Immature natural killer cell (primary cell): Measurements from ENCODE around the gene OSBPL3. TPM values are rescaled to one million over a fixed set of nuclear protein-coding genes. Genes with fewer than 3 reads are reported as not detected.

ENCODE experiments used
- DNase-seq, 3 donors: peaks; one replicate each; pipeline ENCODE4 v3.0.0; 2022; ENCODE audit warnings: mixed read lengths in 1 of 3
- H3K27ac Mint-ChIP-seq, 6 donors: one replicate each; pipeline ENCODE4 v1.8.0; 2020; ENCODE audit warnings: mixed read lengths in 6 of 6, mild to moderate bottlenecking in 5 of 6, inconsistent platforms in 4 of 6, moderate library complexity in 3 of 6
- H3K27me3 Mint-ChIP-seq, 3 donors: one replicate each; pipeline ENCODE4 v1.8.0; 2020 to 2021; ENCODE audit warnings: low read depth in 3 of 3, mild to moderate bottlenecking in 3 of 3, mixed read lengths in 3 of 3, moderate library complexity in 3 of 3, inconsistent platforms in 1 of 3
- H3K36me3 Mint-ChIP-seq, 3 donors: one replicate each; pipeline ENCODE4 v1.8.0; 2020; ENCODE audit warnings: mixed read lengths in 3 of 3, inconsistent platforms in 2 of 3, mild to moderate bottlenecking in 2 of 3
- H3K4me1 Mint-ChIP-seq, 2 donors: one replicate each; pipeline ENCODE4 v1.8.0; 2020; ENCODE audit warnings: inconsistent platforms in 2 of 2, mild to moderate bottlenecking in 2 of 2, mixed read lengths in 2 of 2, moderate library complexity in 1 of 2
- H3K4me3 Mint-ChIP-seq, 5 donors: one replicate each; pipeline ENCODE4 v1.8.0; 2020; ENCODE audit warnings: mild to moderate bottlenecking in 5 of 5, mixed read lengths in 5 of 5, inconsistent platforms in 3 of 5, moderate library complexity in 3 of 5
- H3K9me3 Mint-ChIP-seq, 6 donors: one replicate each; pipeline ENCODE4 v1.8.0; 2020; ENCODE audit warnings: mild to moderate bottlenecking in 6 of 6, mixed read lengths in 6 of 6, inconsistent platforms in 4 of 6, moderate library complexity in 3 of 6
- polyA plus RNA-seq, 3 donors: library from polyadenylated mRNA; unstranded; fragments of 300-500 nt; fragmentation: Illumina TruSeq; gene quantifications; one replicate each; pipeline ENCODE4 v1.2.3, GENCODE V29; 2021

The OSBPL3 gene
- polyA plus RNA-seq, 3 donors from 2014 or later, result 6.4 to 20.0 (median 8.5) TPM

GRCh38 chr7:24959735-24960485, 20.1 kb downstream of the OSBPL3 start:
- no peaks in the 10 kb centered on the region for H3K36me3 Mint-ChIP-seq
- H3K27ac Mint-ChIP-seq, result peak overlapping the region in 4 of 6 donors; percentile 62 to 75 (median 70)
- no peaks in the 10 kb centered on the region for H3K9me3 Mint-ChIP-seq
- H3K27me3 Mint-ChIP-seq, result peaks cover 2 to 5% (median 4%) of the 10 kb centered on the region in 3 donors
- H3K4me3 Mint-ChIP-seq, result peak overlapping the region in 2 of 5 donors; percentile 25 to 46
- peaks cover 84 to 94% of the 10 kb centered on the region in 2 donors for H3K4me1 Mint-ChIP-seq
- no peak for DNase-seq

- no peak for DNase-seq
- Mint-ChIP-seq H3K27me3 (peaks cover 2 to 5% (median 4%) of the 10 kb centered on the region in 3 donors), H3K27ac (no peak overlapping the region), H3K4me3 (no peak overlapping the region), H3K36me3 (no peaks in the 10 kb centered on the region), H3K4me1 (peaks cover 80 to 94% of the 10 kb centered on the region in 2 donors), H3K9me3 (no peaks in the 10 kb centered on the region)
Measured at GRCh38 chr7:24958399-24958798, 21.6 kb downstream of the OSBPL3 start.

DNA sequence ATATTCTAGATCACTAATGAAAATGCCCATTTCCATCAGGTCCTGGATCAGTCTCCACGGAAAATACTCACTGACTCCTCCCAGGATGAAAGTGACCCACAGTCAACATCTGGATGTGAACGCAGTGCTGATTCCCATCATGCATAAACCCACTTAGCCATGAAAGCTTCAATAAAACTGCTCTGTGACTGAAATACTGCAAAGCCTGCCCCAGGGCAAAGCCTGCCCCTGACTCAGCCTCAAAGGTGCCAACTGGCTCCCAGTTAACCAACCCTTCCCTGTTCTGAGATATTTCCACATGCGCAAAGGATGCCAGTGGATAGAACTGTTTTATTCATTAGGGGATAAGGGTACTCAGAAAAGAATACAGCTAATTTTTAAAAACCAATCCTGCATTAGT, 24.0 kb downstream of the OSBPL3 start:
- Mint-ChIP-seq H3K9me3 (no peaks in the 10 kb centered on the region), H3K36me3 (no peaks in the 10 kb centered on the region), H3K27ac (peak overlapping the region in 1 of 6 donors; percentile 25), H3K27me3 (peaks cover 0 to 1% (median 0%) of the 10 kb centered on the region in 3 donors), H3K4me3 (no peak overlapping the region), H3K4me1 (peaks cover 75 to 96% of the 10 kb centered on the region in 2 donors)
- DNase-seq, result no peak

DNA sequence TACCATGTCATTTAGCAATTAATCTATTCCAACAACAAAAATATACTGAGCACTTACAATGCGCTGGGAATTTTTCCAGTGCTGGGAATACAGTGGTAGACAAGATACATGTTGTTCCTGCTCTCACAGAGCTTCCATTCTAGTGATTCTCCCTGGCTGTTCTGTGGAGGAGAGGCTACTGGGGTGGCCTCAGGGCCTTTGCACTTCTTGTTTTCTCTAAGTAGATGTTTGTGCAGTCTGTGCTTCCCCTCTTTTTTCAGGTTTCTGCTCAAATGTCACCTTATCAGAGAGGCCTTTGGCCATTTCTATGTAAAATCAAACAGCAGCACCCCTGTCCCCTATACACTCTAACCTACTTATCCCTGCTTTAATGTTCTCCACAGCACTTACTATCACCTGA, 24.7 kb downstream of the OSBPL3 start:
- H3K27me3 Mint-ChIP-seq, result peaks cover 0 to 2% (median 0%) of the 10 kb centered on the region in 3 donors
- H3K36me3 Mint-ChIP-seq, result no peaks in the 10 kb centered on the region
- DNase-seq, result no peak
- peaks cover 71 to 93% of the 10 kb centered on the region in 2 donors for H3K4me1 Mint-ChIP-seq
- no peaks in the 10 kb centered on the region for H3K9me3 Mint-ChIP-seq
- peak overlapping the region in 2 of 6 donors; percentile 1 to 63 for H3K27ac Mint-ChIP-seq
- H3K4me3 Mint-ChIP-seq, result no peak overlapping the region

DNA sequence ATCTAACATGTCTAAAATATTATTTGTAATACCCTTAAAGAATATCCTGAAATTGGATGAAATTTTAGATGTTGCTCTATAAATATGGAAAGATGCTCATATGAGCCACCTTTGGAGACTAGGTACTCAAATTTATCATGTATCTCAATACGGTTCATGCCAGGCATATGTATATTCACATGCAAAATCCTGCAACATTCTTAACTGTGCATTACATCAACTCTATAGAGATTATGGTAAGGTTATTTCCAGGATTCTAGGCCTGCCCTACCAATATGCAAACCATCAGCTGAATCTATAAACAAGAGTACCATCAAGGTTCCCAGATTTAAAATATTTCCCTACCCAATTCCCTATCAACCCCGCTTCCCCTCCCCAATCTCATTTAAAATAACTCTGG, 27.5 kb downstream of the OSBPL3 start:
- Mint-ChIP-seq H3K36me3 (no peaks in the 10 kb centered on the region), H3K4me1 (peaks cover 69 to 93% of the 10 kb centered on the region in 2 donors), H3K4me3 (no peak overlapping the region), H3K9me3 (no peaks in the 10 kb centered on the region), H3K27me3 (peaks cover 0 to 3% (median 0%) of the 10 kb centered on the region in 3 donors), H3K27ac (no peak overlapping the region)
- no peak for DNase-seq

DNA sequence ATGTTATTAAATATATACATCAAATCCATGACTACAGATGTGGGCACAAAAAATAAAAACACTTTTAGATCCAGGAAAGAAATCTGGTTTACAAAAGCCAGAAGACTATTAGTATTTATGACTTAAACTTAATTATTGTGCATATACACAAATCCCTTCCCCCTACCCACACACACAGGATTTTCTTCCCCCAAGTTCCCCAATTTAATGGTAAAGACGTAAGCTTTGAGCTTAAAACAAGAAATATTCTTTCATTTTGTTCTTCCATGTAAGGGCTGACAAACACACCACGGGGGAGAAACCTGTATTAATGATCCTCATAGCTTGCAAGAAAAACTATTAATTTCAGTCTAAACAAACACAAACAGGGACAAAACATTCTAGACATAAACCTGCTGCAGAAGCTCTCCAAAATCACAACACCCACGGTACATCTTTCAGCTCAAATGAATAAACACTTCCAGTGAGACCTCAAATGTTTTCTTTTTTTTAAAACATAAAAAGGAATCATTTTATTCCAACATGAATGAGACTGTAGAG, 28.5 kb downstream of the OSBPL3 start:
- no peaks in the 10 kb centered on the region for H3K9me3 Mint-ChIP-seq
- peak overlapping the region in 4 of 6 donors; percentile 2 to 21 (median 9) for H3K27ac Mint-ChIP-seq
- no peak overlapping the region for H3K4me3 Mint-ChIP-seq
- peaks cover 0 to 3% (median 0%) of the 10 kb centered on the region in 3 donors for H3K27me3 Mint-ChIP-seq
- no peaks in the 10 kb centered on the region for H3K36me3 Mint-ChIP-seq
- H3K4me1 Mint-ChIP-seq, result peaks cover 69 to 93% of the 10 kb centered on the region in 2 donors
- DNase-seq, result no peak

- peaks cover 0 to 3% (median 0%) of the 10 kb centered on the region in 3 donors for H3K27me3 Mint-ChIP-seq
- peaks cover 0 to 3% (median 3%) of the 10 kb centered on the region in 3 donors for H3K36me3 Mint-ChIP-seq
- peak overlapping the region in 2 of 6 donors; percentile 33 to 34 for H3K27ac Mint-ChIP-seq
- peaks cover 75 to 97% of the 10 kb centered on the region in 2 donors for H3K4me1 Mint-ChIP-seq
- no peak for DNase-seq
- H3K9me3 Mint-ChIP-seq, result no peaks in the 10 kb centered on the region
- no peak overlapping the region for H3K4me3 Mint-ChIP-seq
Measured at GRCh38 chr7:24949884-24950283, 30.1 kb downstream of the OSBPL3 start.

- H3K4me1 Mint-ChIP-seq, result peaks cover 67 to 95% of the 10 kb centered on the region in 2 donors
- H3K9me3 Mint-ChIP-seq, result no peaks in the 10 kb centered on the region
- H3K27me3 Mint-ChIP-seq, result peaks cover 0 to 3% (median 0%) of the 10 kb centered on the region in 3 donors
- peak overlapping the region in 3 of 6 donors; percentile 0 to 58 (median 8) for H3K27ac Mint-ChIP-seq
- H3K4me3 Mint-ChIP-seq, result peak overlapping the region in 2 of 5 donors; percentile 15 to 50
- H3K36me3 Mint-ChIP-seq, result peaks cover 0 to 4% (median 3%) of the 10 kb centered on the region in 3 donors
- DNase-seq, result no peak
Measured at GRCh38 chr7:24948739-24949138, 31.2 kb downstream of the OSBPL3 start.

GRCh38 chr7:24946467-24946866, 33.5 kb downstream of the OSBPL3 start:
- H3K4me3 Mint-ChIP-seq, result no peak overlapping the region
- no peaks in the 10 kb centered on the region for H3K9me3 Mint-ChIP-seq
- H3K27me3 Mint-ChIP-seq, result peaks cover 0 to 3% (median 0%) of the 10 kb centered on the region in 3 donors
- peaks cover 66 to 93% of the 10 kb centered on the region in 2 donors for H3K4me1 Mint-ChIP-seq
- peak overlapping the region in 1 of 6 donors; percentile 26 for H3K27ac Mint-ChIP-seq
- H3K36me3 Mint-ChIP-seq, result peaks cover 0 to 4% (median 3%) of the 10 kb centered on the region in 3 donors
- no peak for DNase-seq

DNA sequence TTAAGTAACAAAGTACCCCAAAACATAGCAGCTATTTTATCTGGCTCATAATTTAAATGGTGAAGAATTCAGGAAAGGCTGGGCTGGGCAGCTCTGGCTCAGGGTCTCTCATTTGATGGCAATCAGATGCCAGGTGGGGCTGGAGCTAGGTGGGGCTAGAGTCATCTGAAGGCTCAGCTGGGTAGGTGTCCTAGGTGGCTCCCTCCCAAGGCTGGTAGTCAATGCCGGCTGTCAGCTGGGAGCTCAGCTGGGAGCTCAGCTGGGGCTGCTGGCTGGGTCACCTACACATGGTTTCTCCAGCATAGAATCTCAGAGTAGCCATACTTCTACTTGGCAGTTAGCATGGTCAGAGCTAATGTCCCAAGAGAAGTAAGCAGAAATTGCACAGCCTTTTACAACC, 34.1 kb downstream of the OSBPL3 start:
- Mint-ChIP-seq H3K4me3 (no peak overlapping the region), H3K27ac (peak overlapping the region in 1 of 6 donors; percentile 26), H3K9me3 (no peaks in the 10 kb centered on the region), H3K36me3 (peaks cover 0 to 4% (median 3%) of the 10 kb centered on the region in 3 donors), H3K27me3 (peaks cover 0 to 3% (median 0%) of the 10 kb centered on the region in 3 donors), H3K4me1 (peaks cover 63 to 92% of the 10 kb centered on the region in 2 donors)
- no peak for DNase-seq

- DNase-seq, result no peak
- H3K4me1 Mint-ChIP-seq, result peaks cover 61 to 92% of the 10 kb centered on the region in 2 donors
- peak overlapping the region in 1 of 6 donors; percentile 63 for H3K27ac Mint-ChIP-seq
- H3K36me3 Mint-ChIP-seq, result peaks cover 0 to 7% (median 3%) of the 10 kb centered on the region in 3 donors
- no peaks in the 10 kb centered on the region for H3K9me3 Mint-ChIP-seq
- no peaks in the 10 kb centered on the region for H3K27me3 Mint-ChIP-seq
- no peak overlapping the region for H3K4me3 Mint-ChIP-seq
Measured at GRCh38 chr7:24943096-24943948, 36.7 kb downstream of the OSBPL3 start.

GRCh38 chr7:24942226-24942625, 37.8 kb downstream of the OSBPL3 start:
- H3K9me3 Mint-ChIP-seq, result no peaks in the 10 kb centered on the region
- peaks cover 0 to 7% (median 3%) of the 10 kb centered on the region in 3 donors for H3K36me3 Mint-ChIP-seq
- peaks cover 59 to 92% of the 10 kb centered on the region in 2 donors for H3K4me1 Mint-ChIP-seq
- no peak overlapping the region for H3K4me3 Mint-ChIP-seq
- H3K27ac Mint-ChIP-seq, result no peak overlapping the region
- no peaks in the 10 kb centered on the region for H3K27me3 Mint-ChIP-seq
- DNase-seq, result no peak

DNA sequence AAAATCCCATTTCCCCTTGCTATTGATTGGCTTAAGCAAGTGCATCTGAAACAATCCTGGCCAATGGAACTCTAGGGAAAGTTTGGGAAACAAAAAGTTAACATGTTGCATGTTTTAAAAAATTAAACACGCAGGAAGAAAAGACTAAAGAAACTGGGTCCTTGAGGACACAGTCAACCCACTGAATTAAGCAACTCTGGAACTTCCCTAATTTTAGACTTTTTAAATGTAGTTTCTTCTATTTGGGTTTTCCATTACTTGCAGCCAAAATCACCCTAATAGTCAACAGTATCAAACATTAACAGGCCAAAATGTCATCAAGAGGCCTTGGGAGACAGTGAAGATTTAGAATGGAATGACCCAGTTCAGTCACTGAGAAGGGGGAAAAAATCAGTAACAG, 40.6 kb downstream of the OSBPL3 start:
- Mint-ChIP-seq H3K4me3 (no peak overlapping the region), H3K36me3 (peaks cover 0 to 3% (median 0%) of the 10 kb centered on the region in 3 donors), H3K27me3 (peaks cover 0 to 1% (median 0%) of the 10 kb centered on the region in 3 donors)

More for the DNA sequence above, 40.6 kb downstream of the OSBPL3 start:
- Mint-ChIP-seq H3K27ac (no peak overlapping the region), H3K4me1 (peaks cover 49 to 88% of the 10 kb centered on the region in 2 donors), H3K9me3 (no peaks in the 10 kb centered on the region)
- no peak for DNase-seq
